Fibroblast of gingiva (primary cell): ENCODE measurements around the gene SSR4.

ENCODE experiments used
- DNase-seq: peaks from one replicate; pipeline ENCODE4 v3.0.0-alpha.2; 2011; ENCODE audit warnings: low read depth

Gene SSR4

GRCh38 chrX:153781428-153782047 lies 12.9 kb upstream of the SSR4 start:
- DNase-seq, result no peak

GRCh38 chrX:153782313-153782712 lies 12.2 kb upstream of the SSR4 start:
- no peak for DNase-seq

- DNase-seq, result no peak
Measured at GRCh38 chrX:153782871-153783270, 11.6 kb upstream of the SSR4 start.

DNA sequence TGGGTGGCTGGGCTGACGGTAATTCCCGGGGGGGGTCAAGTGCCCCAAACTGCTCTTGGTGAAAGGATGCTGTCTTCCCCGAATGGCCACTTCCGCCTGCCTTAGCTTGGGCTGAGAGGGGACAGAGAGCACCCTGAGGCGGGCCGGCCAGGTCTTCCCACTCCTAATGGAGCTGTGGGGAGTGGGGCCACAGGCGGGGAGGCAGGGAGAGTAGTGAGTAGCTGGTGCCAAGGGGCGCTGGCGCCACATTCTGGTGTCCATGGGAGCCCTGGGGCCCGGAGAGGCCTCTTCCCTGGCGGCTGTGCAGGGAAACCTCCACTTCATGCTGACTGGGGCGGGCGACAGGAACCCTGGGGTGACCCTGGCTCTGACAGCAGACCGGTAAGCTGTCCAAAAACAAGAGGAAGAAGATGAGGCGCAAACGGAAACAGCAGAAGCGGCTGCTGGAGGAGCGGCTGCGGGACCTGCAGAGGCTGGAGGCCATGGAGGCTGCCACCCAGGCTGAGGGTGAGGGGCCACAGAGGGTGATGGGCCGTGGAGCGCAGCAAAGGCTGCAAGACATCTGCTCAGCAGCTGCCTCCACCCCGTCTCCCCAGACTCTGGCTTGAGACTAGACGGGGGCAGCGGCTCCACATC lies 11.0 kb upstream of the SSR4 start:
- DNase-seq, result no peak

- no peak for DNase-seq
Measured at GRCh38 chrX:153784325-153784967, 10.0 kb upstream of the SSR4 start.

DNA sequence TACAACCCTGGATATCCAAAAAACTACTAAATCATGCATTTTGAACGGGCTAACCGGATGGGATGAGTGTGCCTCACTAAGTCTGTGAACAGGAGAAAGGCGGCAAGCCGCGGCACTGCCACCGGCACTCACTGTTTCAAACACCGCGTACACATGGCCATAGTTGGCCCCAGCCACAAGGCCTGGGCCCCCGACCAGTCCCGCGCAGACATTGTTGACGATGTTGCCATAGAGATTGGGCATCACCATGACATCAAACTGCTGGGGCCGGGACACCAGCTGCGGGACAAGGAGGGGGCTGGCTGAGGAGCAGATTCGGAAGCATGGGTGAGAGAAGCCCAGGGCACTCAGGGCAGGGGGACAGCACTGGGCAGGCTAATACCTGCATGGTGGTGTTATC lies 7.8 kb upstream of the SSR4 start:
- no peak for DNase-seq

DNA sequence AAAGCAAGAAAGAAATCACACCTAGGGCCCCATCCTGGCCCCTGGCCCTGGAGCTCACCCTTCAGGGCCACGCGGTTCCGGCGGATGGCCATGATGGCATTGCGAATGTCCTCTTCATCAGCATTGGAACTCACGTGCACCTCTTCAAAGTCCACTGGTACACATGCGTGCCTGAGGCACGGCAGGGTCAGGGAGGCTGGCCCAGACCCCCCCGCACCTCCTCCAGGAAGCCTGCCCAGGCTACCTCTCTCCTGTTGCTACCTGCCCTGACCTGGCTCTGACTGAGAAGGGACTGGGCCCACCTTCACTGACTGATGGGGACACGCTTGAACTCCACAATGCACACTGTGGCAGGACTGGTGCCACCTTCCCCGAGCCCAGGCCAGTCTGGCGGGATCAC lies 4.8 kb upstream of the SSR4 start:
- no peak for DNase-seq

DNA sequence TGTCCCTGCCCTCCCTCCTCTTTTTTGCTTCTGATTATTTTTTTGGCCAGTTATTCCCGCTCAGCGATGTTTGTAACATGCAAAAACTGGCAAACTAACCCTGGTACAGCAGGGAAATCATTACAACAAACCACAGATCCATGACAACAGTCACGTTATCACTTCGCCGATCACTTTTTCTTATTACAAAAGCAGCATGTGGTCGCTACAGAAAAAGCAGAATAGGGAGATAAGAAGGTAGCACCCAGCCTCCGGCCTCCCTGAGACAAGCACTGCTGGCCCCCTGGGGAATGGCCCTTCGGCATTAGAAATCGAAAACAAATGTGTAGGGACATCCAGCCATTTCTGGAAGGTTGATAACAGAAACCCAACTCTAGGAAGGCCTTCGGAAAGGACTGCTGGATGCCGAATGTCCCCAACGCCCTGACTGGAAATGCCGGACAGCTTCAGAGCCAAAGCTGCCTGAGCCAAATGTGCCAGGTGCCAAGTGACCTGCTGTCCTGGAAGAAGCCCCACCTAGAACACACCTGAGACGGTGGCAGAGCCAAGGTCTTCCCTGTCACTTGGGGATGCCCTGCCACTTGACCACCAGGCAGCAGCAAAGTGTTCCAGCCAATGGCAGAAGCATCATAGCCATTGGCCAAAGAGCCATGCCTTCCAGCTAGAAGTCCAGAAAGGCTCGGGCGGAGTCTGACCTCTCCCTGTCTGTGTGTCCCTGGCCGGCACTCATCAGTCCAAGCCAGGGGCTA lies 3.2 kb upstream of the SSR4 start:
- no peak for DNase-seq

GRCh38 chrX:153792368-153792767 lies 2.1 kb upstream of the SSR4 start:
- no peak for DNase-seq

- DNase-seq, result peak; percentile 9
Measured at GRCh38 chrX:153793291-153793690, 1.2 kb upstream of the SSR4 start.

GRCh38 chrX:153794897-153795816 lies 689 bp downstream of the SSR4 start:
- no peak for DNase-seq

DNA sequence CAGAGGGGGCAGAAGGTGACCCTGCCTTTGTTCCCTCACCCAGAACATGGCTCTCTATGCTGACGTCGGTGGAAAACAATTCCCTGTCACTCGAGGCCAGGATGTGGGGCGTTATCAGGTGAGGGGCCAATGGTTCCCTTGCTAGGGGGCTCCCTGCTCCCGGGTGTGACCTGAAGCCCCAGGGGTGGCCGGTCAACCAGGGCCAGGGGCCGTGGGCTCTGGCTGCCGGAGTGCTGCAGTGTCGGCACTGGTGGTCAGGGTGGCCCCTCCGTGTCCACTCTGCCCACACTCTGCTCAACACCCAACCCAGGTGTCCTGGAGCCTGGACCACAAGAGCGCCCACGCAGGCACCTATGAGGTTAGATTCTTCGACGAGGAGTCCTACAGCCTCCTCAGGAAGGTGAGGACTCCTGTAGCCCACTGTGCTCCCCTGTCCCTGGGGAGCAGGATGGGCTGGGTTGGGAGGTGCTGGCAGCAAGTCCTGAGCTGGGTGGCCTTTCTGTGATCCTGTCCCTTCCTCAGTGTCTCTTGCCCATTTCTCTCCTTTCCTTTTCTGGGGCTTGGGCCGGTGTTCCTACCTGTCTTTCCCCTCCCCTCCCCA lies 3.0 kb downstream of the SSR4 start:
- no peak for DNase-seq

- no peak for DNase-seq
Measured at GRCh38 chrX:153799326-153799725, 4.9 kb downstream of the SSR4 start.

DNA sequence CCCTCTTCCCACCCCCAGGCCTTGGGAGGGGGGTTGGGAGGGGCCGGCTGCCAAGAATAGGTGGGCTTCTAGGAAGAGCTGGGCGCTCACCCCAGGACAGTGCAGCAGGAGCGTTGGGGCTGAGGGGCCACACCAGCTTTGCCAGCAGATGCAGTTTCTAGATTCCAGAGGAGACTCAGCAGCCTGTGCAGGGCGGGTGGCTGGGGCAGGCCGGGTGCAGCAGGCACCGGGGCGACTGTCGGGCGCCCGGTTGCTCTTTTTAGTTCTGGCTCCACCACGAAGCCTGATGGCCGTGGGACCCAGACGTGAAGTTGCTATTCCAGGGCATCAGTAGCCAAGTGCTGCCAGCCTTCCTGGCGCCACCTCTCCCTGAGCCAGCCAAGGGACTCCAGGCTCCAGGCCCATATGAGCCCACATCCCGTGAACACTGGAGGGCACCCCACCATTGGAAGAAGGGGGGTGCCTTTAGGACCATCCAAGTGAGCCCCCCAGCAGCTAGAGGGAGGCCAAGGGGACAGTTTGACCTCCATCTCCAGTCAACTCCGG lies 5.8 kb downstream of the SSR4 start:
- DNase-seq, result no peak

GRCh38 chrX:153800746-153801145 lies 6.3 kb downstream of the SSR4 start:
- DNase-seq, result no peak

DNA sequence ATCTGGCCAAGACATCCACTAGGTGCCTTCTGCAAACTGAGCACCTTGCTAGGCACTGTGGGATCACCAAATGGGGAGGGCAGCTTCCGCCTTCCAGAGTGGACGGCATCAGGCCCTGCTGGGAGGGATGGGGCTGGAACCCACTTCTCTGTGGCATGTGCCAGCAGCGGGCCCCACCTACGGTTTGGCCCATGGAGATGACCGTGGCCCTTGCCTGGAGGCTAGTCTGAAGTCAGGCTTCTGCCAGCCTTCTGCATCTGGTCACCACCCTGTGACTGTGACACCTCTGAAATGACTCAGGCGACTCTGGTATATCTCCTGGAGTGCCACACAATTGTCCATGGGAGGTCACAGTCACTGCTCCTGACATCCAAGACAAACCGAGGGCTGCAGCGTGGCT lies 7.2 kb downstream of the SSR4 start:
- no peak for DNase-seq

GRCh38 chrX:153802513-153803045 lies 8.1 kb downstream of the SSR4 start:
- DNase-seq, result no peak

- DNase-seq, result no peak
Measured at GRCh38 chrX:153803211-153804099, 9.0 kb downstream of the SSR4 start.

DNA sequence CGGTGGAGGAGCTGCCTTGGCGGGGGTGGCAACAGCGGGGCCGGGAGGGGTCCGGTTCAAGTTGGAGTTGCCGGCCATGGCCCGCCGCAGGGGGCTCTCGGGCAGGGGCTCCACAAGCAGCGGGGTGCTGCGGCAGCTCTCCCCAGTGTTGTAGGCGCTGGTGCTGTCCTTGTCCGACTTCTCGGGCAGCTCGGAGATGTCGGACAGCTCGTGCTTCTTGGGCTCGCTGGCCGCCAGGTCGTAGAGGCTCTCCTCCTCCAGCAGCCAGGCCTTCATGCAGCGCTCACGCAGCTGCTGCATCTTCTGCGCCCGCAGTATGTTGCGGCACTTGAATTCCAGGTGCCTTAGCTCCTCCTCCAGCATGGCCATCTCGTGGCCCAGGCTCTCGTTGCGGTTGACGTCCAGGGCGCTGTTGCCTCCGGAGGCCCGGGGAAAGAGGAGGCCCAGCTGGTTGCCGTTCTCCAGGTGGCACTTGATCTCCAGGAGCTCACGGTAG lies 9.7 kb downstream of the SSR4 start:
- DNase-seq, result no peak

GRCh38 chrX:153804621-153805020 lies 10.2 kb downstream of the SSR4 start:
- DNase-seq, result no peak
